Stimulated activated CD4-positive, alpha-beta T cell treated with anti-CD3 and anti-CD28 coated beads, Interleukin-12 subunit alpha, Interleukin-12 subunit beta, amount 100 ng/mL, for 24 hours (primary cell): ENCODE data around the gene MARK1.
"Not testable (repeated sequence)": the region's sequence is repeated elsewhere in the genome, so short reads cannot be mapped to it uniquely, and the experiment has no call there.

Source experiments
- DNase-seq, 2 experiments: peaks; one replicate each; pipeline ENCODE4 v3.0.0-alpha.2; 2020; ENCODE audit warnings: low read depth in 2 of 2

The MARK1 gene

DNA sequence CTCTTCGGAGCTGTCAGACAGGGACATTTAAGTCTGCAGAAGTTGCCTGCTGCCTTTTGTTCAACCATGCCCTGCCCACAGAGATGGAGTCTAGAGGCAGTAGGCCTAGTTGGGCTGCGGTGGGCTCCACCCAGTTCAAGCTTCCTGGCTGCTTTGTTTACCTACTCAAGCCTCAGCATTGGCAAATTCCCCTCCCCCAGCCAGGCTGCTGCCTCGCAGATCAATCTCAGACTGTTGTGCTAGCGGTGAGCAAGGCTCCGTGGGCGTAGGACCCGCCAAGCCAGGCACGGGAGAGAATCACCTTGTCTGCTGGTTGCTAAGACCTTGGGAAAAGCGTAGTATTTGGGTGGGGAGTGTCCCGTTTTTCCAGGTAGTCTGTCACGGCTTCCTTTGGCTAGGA, 83.2 kb downstream of the MARK1 start:
- DNase-seq = not testable (repeated sequence)

DNA sequence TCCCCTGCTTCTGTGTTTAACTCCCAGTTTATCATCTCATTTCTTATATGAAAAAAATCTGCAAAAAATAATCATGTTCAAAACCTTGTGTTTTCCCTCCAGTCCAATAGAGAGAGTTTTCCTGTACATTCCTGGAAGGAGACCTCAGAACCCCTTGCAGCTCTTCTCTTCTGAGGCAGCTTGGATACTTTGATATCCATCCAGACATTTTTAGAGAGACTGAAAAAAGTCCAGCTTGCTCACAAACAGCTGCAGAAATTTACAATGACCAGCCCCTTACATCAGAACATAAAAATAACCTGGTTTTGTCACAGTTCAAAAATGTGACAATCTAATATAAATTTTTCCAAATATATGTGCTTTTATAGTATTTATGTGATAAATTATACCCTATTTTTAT, 88.9 kb downstream of the MARK1 start:
- DNase-seq = no peak

DNA sequence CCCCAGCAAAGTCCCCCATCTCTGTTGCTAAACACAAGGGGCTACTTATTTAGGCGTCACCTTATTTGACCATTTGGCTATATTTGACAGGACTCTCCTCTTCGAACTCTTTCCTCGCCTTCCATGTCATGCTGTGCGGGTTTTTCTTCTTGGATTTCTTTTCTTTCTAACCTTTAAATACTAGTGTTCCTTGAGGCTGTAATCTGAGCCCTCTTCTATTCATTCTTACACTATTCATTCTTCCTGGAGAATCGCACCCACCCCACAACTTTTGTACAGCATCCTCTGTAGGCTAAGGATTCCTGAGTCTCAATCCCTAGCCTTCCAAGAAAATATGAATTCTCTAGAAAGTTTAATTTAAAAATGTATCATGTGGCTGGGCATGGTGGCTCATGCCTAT, 100.5 kb downstream of the MARK1 start:
- no peak for DNase-seq

DNA sequence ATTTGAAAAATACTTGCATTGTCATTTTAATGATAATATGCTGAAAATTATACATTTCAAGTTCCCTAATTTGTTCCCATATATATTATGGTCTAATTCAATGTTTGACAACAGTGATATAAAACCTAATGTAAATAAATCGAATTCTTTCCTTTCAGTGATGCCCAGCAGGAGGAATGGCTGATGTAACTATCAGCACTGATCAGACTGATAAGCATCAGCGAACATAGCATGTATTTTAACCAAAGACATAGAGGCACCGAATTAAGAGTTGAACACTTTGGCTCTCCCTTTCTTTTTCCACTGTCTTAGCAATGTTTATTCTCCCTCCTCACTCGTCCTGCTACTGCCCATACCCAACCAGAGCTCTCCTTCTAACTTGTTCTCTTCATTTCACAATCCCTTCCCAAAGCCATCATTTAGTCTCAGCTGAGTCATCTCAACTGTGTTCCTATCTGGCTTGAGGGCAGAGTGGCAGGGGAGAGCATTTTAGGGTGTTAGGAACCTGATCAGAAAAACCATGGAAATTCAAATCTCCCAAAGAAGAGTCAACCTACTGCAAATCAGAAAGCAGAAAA, 103.4 kb downstream of the MARK1 start:
- DNase-seq = no peak

DNA sequence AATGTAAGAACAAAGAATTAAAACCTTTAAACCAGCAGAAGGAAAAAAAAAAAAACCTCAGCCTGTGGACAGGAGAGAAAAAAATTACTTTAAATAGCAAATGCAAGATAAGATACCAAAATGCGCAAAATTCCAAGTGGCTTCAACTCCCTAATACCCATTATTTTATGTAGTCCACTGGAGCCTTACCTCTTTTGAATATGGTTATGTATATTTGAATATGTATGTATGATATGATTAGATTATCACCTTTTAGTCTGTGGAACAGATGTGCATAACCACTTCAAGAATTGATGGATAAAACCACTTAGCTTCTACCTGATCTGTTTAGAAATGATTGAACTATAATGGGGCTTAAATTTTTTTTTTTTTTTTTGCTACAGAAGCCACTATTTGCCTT, 109.8 kb downstream of the MARK1 start:
- DNase-seq = no peak

DNA sequence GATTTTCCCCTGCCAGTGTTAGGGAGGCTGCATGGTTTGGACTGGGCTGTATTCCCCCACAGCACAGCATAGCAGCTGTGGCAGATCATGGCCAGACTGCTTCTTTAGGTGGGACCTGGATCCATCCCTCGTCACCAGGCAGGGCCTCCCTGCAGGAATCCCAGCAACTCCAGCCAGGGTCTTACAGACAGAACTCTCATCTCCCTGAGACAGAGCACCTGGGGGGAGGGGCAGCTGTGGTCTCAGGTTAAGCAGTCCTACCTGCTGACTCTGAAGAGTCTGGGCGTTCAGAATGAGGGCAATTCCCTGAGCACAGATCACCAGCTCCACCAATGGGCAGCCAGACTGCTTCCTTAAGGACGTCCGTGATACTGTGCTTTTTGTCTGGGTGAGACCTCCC, 114.3 kb downstream of the MARK1 start:
- no peak for DNase-seq

DNA sequence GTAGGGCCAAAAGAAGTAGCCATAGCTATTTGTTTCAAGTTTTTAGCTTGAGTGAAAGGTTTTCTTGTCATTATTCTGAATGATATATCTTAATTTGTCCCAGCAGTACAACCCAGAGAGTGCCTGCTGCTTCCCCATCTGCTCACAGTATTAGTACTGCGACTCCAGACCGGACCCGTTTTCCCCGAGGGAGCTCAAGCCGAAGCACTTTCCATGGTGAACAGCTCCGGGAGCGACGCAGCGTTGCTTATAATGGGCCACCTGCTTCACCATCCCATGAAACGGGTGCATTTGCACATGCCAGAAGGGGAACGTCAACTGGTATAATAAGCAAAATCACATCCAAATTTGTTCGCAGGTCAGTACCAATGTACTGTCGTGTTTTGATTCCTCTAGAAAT, 125.1 kb downstream of the MARK1 start:
- DNase-seq = no peak

DNA sequence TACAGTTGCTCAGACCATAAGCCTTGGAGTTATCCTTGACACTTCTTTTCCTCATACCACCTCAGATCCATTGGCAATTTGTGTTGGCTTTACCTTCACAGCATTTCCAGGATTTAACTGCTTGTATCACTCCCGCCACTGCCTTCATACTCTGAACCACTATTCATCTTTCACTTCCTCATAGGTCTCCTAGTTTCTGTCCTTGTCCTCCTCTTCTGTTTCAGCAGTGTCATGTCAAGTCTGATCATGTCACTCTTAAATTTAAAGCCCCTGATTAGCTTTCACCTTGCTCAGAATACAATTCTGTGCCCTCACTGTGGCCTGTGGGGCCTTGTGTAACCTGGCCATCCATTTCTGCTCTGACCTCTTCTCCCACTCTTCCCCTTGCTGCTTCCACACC, 127.6 kb downstream of the MARK1 start:
- DNase-seq = no peak

DNA sequence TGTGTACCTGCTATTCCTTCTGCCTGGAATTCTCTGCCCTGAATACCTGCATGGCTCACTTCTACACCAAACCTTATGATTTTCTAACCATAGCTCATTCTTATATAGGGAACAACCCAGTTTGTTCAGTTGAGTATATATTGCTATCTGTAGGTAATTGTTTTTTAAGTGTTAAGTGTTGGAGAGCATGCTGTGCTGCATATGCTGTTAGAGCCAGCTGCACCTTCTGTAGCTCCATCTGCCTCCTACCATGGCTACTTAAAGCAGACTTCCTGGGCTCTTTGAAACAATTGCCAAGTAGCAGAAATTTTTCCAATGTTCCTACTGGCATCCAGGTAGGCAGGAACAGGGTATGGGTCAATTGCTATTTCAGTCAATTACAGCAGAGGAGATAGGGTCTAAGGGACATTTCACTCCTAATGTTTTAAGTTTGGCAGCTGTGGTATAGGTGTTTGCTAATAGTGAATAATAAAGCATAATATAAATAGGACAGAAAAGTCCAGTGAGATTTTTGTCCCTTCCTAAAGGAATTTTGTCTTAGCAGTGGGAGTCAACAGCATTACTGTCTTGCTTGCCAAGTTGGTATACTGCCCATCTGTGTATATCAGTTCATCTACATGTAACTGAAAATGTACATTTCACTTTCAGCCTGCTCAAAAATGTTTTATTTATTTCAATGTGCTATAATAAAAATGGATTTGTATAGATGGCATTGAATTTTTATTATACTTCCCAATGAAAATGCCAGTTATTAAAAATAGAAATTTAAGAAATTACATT, 128.2 kb downstream of the MARK1 start:
- DNase-seq = no peak

DNA sequence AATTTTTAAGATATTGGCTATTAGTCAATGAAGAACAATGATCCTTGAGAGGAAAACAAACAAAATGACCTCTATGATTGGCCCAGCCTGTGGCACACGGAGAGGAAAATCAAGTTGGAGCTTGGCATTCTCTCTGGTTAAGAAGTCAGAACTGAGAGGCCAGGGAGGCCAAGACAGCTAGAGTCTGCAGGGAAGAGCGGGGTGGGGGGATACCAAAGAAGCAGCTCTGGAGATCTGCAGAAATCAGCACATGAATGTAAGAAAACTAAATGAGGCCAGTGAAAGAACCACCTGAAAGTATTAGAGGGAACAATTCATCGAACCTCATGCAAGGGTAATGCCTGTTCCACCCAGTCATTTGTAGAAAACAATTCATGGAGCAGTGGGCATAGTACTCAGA, 138.4 kb downstream of the MARK1 start:
- no peak for DNase-seq

DNA sequence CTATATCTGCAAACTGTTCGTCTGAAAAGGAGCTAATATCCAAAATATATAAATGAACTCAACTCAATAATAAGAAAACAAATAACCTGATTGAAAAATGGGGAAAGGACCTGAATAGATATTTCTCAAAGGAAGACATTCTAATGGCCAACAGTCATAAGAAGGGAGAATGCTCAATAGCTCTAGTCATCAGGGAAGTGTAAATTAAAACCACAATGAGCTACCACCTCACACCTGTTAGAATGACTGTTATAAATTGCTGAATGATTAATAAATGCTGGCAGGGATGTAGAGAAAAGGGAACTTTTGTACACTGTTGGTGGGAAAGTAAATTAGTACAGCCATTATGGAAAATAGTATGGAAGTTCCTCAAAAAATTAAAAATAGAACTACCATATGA, 141.1 kb downstream of the MARK1 start:
- no peak for DNase-seq

DNA sequence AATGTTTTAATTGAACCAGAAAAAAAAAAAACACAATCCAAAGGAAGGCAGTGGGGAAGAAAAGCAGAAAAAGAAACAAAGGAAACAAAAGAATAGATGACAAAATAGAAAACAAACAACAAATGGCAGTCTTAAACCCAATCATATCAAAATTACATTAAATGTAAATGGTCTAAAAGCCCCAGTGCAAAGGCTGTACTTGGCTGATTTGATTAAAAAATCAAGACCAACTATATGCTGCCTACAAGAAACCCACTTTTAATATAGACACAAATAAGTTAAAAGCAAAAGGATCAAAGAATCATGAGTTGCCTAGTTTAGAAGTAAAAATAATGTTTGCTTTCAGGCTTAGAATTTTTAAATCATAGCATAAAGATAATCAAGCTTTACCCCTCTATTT, 142.4 kb downstream of the MARK1 start:
- DNase-seq = no peak

DNA sequence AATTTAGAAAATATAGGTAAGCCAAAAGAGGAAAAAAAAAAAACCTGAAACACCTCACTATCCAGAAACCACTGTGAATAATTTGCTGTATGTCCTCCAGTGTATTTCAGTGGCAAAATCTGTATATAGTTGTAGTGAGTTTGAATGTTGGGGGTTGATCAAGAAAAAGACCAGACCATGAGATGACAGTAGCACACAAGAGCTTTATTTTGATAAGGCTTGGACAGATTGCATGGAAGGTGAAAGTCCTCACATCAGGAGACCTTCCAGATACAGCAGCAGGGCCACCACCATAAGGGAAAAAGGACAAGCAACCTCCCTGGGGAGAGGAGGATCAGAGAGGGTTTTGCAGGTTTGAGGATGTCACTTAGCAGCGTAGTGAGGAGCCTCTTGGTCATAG, 146.0 kb downstream of the MARK1 start:
- DNase-seq = no peak

DNA sequence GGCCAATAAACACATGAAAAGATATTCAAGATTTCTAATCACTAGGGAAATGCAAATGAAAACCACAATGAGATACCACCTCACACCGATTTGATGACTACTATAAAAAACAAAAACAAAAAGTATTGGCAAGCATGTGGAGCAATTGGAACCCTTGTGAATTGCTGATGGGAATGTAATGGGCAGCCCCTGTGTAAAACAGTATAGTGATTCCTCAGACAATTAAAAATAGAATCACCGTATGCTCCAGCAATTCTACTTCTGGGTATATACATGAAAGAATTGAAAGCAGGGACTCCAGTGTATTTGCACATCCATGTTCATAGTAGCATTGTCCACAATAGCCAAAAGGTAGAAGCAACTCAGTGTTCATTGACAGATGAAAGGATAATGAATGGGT, 149.3 kb downstream of the MARK1 start:
- DNase-seq = no peak

DNA sequence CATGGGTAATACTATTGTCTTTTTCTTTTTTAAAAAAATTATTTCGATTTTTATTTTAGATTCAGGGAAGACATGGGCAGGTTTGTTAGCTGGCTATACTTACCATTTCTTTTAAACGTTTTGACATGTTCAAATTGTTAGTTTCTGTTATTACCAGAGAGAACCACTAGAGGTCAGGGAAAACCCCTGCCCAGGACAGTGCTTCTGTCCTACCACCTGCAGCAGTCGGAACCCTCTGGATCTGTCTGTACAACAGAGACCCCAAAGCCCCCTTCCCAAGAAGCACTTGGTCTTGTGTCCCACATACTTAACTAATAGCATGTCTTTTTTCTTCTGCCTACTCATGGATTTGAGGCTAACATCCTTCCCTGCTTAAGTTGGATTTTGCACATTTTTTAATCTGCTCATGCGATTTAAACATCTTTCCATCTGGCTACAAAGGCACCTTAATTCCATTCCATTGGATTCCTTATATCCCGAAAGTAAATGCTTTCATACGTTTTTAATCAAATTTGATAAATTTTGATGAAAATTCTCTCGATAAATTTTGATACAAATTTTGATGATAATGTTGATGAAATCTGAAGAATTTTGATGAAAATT, 152.2 kb downstream of the MARK1 start:
- DNase-seq = no peak

DNA sequence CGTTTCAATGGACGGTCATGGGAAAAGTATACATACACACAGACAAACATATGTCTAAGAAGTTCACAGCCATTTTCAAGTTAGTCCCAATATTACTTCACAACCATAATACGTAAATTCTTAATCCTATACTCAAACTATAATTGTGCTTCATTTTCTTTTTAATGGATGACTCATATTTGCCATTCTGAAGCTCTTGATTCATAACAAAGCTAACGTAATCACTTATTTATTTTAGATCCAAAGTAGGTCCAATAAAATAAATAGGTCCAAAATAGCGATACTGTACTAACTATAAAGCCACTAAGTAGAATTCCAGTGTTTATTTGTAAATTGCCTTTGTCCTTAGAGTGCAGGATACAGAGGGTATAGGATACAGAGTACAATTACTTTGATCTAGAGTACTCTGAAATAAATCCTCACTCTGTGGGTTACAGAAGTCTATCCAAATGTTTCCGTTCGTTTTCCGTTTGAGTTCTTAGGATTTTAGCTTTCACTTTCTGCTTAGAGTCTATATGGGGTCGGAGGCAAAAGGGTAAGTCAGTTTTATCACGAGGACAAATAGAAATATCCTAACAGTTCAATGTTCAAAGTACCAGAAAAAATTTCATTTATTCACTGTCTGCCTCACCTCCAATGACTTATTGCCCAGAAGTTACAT, 153.4 kb downstream of the MARK1 start:
- DNase-seq = no peak

DNA sequence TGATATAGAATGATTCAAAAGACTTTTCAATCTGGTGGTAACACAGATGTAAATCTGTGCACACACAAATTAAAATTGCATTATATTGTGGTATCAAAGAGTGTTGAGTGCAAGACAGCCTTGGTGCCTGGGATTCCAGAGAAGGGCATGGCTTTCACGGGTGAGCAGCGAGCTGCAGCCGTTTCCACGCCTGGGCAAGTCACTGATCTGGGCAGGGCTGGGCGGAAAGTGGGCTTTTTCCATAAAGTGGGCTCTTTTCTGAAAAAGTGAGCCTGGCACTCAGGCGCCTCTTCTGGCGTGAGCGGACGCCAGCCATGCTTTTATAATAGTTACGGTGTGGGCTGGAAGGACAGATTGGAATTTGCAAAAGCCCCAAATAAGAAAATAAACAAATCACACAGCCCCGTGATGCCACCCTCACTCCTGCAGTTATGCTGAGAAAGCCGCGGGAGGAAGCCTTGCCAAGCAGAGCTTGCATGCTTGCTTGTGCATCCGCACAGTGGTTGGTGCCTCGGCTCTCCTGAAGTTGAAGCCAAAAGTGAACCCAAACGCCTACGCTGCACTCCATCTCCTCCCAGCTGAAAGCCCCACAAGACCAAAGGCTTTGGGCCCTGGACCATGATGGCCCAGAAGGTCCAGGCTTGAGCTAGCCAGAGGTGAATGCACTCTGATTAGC, 155.1 kb downstream of the MARK1 start:
- DNase-seq = no peak

DNA sequence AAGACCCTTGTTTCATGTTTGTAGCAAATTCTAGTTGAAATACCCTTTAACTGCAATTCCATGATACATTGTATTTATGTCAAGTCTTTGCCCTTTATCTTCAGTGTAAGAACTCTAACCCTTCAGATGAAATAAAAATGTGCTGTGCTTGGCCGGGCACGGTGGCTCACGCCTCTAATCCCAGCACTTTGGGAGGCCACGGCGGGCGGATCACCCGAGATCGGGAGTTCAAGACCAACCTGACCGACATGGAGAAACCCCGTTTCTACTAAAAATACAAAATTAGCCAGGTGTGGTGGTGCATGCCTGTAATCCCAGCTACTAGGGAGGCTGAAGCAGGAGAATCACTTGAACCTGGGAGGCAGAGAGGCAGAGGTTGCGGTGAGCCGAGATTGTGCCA, 155.8 kb downstream of the MARK1 start:
- DNase-seq = not testable (repeated sequence)

DNA sequence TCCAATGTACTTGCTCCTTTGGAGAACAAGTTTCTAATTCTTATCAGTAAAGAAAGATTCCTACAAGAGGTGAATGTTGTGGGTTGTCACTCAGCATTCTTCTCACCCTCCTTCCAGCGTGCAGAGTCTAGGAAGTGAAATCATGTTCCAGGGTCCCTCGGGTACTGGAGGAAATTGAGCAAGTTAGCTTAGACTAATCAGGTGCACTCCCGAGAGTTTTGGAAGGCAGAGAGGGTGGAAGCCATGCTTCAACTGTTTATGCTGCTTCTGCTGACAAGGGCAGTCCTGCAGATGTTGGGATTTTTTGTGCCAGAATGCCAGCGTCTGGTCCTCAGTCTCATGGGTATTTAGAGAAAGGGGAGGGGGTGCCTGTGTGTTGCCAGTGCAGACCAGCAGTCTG, 157.0 kb downstream of the MARK1 start:
- no peak for DNase-seq

DNA sequence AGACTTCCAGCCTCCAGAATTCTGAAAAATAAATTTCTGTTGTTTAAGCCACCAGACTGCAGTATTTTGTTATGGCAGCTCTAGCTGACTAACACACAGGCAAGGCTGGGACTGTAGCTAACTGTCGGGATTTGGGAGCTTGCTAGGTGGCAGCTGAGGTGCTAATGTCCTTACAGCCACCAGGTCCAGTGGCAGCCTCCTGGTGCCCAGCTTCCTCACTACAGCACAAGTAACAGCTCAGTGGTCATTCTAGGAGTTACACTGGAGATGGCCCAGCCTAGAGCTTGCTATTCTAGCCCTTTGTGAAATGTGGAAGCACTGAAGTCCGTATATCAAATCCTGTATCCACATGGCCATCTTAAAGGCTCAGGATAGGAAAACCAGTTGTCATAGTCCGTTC, 157.9 kb downstream of the MARK1 start:
- no peak for DNase-seq

DNA sequence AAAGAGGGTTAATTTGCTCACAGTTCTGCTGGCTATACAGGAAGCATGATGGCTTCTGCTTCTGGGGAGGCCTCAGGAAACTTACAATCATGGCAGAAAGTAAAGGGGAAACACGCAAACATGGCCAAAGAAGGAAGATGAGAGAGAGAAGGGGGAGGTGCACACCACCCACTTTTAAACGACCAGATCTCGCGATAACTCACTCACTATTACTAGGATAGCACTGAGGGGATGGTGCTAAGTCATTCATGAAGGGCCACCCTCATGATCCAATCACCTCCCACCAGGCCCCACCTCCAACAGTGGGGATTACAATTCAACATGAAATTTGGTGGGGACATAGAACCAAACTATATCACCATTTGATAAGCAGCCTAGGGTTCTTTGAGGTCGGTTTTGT, 159.9 kb downstream of the MARK1 start:
- DNase-seq = no peak

DNA sequence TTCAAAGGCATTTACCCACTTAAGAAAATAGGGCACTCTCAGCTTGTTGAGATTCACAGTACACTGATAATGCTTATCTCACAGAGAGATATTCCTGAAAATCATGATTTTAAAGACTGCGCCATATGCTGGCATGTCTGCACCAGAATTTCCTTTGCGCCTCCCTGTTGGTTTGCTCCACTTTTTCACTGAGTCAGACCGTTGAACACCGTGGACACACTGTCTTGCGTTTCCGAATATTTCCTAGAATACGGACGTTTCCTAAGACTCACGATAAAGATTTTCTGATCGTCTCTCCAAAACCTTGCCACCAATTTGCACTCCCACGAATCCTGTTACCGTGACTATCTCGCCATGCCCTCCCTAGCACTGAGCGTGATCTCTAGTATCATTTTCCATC, 161.7 kb downstream of the MARK1 start:
- no peak for DNase-seq
